GM21825 (cell line): ENCODE results near the gene CAV3.
"Not testable (repeated sequence)": the region's sequence is repeated elsewhere in the genome, so short reads cannot be mapped to it uniquely, and the experiment has no call there.

ENCODE experiments used
- ATAC-seq: cut with Tn5 transposase; IDR thresholded peaks from one replicate; pipeline ENCODE4 v1.9.1; 2021; ENCODE audit warnings: mild to moderate bottlenecking, moderate library complexity; ENCODE audit not compliant: unreplicated experiment

Gene CAV3

DNA sequence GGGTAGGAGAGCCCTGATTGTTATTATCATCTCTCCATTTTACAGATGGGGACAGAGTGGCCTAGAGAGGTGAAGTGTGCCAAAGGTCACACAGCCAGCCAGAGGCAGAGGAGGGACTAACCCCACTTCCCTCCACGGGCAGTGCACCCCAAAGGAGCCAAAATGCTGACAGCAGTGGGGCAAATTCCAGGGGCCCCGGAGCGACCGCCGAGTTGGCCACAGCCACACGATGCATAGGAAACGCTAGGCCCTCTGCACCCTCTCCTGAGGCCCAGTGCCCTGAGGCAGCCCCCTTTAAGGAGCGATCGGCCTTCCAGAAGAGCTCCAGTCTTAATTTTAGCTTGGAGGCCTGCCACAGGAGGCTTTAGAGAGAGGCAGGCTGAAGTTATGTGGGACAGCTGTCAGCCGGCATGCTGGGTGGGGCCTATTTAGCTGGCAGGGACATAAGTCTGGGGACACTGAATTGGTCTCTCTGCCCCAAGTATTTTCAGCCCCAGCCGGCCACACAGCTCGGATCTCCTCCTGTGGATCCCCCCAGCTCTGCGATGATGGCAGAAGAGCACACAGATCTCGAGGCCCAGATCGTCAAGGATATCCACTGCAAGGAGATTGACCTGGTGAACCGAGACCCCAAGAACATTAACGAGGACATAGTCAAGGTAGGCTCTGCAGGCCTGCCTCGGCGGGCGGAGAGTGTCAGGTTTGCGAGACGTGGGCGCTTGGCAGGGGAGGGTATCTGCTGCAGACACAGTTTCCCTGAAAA, at the start of gene CAV3:
Gene CAV3, plus strand, starts transcription at position 471 of the 763 bp plus-strand sequence. Its CDS starts 75 bp downstream, at position 546.
- no peak for ATAC-seq

DNA sequence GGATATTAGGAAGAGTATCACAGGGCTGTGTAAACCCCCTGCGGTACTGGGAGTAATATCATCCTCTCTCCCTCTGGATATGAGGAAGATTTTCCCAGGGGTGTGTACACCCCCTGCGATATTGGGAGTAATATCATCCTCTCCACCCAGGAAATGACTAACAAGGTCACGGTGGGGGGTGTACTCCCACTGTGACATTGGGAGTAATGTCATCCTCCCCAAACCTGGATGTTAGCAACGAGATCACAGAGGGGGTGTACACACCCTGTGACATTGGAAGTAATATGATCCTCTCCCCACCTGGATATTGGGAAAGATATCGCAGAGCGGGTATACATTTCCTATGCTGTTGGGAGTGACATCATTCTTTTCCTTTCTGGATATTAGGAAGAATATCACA, 48.6 kb upstream of the CAV3 start:
- not testable (repeated sequence) for ATAC-seq

DNA sequence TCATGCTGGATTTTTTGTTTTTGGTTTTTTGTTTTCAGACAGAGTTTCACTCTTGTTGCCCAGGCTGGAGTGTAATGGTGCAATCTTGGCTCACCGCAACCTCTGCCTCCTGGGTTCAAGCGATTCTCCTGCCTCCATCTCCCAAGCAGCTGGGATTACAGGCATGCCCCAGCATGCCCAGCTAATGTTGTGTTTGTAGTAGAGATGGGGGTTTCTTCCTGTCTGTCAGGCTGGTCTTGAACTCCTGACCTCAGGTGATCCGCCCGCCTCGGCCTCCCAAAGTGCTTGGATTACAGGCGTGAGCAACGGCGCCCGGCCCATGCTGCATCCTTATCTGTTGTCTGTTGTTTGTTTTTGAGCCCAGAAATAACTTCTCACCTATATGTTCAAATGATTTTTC, 42.3 kb upstream of the CAV3 start:
- ATAC-seq = not testable (repeated sequence)

DNA sequence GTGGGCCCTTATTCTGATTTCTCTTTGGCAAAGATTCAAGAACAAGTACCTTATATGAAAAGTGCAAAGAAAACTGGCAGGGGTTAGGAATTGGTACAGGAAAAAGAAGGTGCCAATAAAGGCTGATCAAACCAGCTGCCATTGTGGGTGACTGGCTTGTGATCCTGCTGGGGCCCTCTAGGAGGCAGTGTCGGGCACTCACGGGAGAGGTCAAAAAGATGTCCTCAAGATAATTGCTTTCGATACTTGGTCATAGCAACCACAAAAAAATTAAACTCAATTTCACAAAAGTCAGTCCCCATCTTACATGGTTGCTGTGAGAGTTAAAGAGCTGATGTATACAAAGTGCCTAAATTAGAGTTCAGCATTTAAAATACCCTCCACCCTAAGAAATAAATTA, 31.0 kb upstream of the CAV3 start:
- no peak for ATAC-seq

DNA sequence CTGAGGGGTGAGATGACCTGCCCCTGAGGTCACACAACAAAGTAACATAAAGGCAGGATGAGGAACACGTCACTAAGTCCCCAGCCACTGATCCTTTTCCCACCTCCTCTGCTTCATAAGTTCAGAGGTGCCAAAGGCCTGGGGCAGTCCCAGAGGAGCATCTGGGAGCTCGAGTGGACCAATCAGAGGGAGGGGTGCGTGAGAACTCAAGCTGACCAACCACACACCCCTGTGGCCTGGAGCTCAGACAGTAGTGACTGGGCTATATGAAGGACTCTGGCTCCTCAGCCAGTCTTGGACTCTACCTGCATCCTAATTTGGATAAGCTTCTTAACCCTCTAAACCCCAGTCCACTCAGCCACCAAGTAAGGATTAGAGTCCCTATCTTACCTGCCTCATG, 28.0 kb upstream of the CAV3 start:
- no peak for ATAC-seq

DNA sequence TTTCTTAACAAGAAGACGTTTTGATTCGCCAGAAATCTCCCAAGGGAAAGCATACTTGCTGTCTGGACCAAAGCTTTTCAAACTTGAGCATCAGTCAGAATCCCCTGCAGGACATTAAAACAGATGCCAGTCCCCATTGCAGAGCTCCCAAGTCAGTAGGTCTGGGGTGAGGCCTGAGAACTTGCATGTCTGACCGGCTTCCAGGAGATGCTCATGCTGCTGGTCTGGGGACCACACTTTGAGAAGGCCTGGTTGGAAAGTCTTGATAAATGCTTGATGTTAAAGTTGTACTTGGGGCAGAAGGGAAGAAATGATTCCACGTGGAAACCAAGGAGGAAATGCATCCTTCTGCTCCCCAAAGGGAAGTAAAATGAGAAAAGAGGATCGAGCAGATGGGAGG, 24.3 kb upstream of the CAV3 start:
- ATAC-seq = no peak

DNA sequence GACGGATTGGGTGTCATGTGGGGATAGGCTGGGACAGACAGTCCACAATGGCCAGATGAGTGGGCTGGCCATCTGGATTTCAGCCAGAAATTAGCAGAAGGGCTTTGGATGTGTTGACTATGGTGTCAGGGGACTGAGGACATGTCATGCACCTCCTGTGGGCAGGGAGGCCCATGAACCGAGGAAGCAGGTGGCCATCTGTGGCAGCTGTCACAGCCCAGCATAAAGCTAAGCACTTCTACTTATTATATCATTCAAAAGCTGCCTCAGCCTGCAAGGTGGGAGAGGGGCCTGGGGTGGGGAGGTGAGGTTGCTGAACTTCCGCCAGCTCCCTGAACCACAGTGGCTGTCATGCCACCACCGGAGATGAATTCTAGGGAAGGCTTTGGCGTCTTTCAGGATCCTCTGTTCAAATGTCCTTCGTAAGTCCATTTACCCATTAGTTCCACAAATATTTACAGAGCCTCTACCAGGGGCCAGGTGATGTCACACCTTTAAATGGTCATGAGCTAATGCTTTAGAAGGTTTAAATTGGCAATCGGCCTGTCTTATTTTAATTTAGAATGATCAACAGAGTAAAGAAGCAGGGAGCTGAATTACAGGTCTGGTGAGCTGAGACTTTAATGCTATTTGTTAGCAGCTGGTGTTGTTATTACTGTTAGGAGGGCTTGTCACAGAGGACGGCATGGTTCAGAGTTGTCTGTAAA, 23.6 kb upstream of the CAV3 start:
- no peak for ATAC-seq

DNA sequence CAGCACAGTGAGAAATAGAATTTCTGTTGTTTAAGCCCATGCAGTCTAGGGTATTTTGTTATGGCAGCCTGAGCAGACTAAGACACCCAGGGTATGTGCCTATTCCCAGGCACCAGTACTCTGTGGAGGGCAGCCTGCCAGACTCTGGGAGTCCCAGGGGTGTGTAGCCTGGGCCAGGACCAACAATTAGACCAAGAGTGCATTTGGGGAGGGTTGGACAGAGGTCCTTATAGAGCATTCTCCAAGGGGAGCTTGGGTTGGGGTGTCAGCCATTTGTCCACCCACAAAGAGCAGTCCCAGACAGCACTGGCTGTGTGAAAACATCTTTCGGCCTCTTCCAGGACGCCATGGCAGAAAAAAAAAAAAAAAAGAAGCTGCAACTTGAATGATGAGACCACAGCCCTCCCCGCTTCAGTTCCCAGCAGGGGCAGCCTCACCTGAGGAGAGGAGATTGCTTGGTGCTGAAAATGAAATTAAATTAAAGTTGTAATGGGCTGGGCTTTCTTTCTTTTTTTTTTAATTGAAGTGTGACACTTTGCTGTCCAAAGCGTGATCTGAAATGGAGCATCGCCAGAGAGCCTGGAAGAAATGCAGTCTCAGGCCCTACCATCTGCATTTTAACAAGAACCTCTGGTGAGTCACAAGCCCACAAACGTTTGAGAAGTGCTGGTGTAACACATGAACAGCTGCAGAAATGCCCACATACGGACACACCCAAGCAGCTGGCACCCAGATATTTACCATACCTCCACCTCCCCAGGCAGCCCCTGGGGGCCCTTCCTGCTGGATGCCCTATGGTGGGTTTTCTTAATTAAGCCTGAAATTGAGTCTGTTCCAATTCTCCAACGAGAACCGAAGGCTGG, 21.3 kb upstream of the CAV3 start:
- ATAC-seq = no peak

DNA sequence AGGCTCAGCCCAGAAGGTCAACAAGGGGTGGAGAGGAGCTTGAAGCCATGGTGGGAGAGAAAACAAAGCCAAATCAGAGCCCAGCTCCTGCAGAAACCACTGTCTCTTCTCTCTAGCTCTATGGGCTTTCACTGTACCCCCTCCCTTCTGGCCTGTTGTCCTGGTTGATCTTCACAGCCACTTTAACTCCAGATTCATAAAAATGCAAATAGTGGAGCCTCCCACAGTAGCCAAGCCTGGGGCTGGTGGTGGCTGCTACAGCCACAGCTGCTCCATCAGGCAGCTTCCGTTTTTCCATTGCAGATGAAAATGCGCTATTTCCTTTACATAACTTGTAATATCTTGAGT, 20.7 kb upstream of the CAV3 start:
- ATAC-seq = no peak

DNA sequence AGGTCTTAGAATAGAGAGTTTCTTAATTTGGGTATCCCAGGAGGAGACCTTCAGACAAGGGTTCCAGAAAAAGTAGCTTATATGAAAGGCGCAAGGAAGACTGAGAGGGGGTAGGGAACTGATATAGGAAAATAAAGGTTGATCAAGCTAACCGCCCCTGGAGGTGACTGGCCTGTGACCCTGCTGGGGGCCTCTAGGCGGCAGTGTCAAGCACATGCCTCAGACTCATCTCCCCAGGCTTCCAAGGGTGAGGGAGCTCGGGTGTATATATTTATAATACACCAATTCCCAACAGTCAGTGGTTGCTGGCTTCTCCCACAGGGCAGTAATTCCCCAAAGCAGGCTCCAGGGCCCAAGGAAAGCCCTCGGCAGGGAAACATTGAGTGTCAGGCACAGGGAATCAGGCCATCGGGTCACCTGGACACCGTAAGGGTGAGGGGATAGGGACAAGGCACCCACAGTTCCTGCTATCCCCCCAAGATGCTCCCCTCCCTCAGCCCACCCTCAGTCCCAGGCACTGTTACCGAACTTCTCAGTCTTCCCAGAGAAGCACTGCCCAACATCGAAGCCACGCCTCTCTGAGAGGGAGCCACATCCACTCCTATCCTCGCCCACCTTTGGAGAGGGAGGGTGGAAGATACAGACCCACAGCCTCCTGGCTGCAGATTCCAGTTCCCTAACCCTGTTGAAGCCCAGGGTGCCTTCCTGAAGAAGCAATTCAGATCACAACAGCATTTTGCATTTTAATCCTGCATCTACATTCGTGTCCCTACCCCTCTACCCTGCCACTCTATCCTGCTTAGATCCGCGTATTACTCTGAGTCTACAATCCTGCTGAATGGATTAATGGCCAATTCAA, 19.5 kb upstream of the CAV3 start:
- ATAC-seq = no peak

DNA sequence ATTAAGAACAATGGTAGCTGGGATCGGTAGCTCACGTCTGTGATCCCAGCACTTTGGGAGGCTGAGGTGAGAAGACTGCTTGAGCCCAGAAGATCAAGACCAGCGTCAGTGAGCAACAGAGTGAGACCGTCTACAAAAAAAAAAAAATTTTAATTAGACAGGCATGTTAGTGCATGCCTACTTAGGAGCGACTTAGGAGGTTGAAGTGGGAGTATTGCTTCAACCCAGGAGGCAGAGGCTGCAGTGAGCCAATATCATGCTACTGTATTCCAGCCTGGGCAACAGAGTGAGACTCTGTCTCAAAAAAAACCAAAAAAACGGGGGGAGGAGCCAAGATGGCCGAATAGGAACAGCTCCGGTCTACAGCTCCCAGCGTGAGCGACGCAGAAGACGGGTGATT, 17.8 kb upstream of the CAV3 start:
- not testable (repeated sequence) for ATAC-seq

DNA sequence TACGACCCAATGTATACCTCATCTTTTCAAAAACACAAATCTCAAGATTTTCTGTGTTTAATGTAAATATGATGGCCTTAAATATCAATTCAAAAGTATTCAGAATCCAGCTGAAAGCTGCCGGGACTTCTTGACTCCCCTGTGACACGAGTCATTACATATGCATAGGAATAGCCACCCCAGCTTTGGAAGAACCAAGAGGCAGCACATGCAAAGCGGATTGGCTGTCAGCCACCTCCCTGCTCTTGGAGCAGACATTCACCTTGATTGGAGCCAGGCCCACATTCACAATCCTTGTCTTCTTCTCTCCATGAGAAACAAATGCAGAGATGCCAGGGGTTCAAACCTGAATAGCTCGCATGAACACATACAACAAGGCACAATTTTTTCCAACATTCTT, 10.8 kb upstream of the CAV3 start:
- no peak for ATAC-seq

DNA sequence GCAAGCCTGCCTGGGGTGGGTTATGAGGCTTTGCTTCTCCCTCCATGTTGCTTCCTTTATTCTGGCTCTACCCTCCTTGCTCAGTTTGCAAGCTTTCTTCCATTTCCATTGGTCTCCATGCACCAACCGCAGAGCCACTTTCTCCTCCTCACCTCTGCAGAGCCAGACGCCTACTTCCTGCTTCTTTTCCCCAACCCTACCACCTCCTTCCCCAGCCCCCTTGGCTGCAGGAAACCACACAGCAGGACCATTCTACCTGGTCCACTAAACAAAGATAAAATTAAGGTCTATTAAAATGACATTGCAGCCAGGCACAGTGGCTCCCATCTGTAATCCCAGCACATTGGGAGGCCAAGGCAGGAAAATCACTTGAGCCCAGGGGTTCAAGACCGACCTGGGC, 10.0 kb upstream of the CAV3 start:
- no peak for ATAC-seq

DNA sequence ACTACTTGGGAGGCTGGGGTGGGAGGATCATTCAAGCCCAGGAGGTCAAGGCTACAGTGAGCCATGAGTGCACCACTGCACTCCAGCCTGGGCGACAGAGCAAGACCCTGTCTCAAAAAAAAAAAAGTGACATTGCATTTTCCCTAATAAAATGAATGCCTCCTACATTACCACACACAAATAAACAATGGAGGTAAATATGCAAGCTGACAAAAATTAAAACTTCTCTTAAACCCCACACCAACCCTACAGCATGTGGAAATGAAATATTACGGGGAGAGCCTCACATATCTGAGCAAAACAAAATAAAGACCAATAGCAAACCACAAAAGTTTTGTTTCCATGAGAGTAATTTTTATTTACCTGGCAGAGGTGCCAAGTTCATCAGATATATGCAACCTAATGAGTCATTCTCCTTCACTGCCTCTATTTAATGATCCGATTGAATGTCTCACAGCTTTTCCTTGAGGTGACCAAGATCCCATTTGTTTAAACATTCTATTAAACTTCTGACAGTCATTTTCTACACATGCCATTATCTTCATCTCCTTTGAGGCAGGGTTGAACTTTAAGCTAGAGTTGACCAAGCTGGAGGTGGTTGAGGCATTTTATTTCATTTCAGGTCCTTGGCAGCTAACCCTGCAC, 9.4 kb upstream of the CAV3 start:
- ATAC-seq = no peak

DNA sequence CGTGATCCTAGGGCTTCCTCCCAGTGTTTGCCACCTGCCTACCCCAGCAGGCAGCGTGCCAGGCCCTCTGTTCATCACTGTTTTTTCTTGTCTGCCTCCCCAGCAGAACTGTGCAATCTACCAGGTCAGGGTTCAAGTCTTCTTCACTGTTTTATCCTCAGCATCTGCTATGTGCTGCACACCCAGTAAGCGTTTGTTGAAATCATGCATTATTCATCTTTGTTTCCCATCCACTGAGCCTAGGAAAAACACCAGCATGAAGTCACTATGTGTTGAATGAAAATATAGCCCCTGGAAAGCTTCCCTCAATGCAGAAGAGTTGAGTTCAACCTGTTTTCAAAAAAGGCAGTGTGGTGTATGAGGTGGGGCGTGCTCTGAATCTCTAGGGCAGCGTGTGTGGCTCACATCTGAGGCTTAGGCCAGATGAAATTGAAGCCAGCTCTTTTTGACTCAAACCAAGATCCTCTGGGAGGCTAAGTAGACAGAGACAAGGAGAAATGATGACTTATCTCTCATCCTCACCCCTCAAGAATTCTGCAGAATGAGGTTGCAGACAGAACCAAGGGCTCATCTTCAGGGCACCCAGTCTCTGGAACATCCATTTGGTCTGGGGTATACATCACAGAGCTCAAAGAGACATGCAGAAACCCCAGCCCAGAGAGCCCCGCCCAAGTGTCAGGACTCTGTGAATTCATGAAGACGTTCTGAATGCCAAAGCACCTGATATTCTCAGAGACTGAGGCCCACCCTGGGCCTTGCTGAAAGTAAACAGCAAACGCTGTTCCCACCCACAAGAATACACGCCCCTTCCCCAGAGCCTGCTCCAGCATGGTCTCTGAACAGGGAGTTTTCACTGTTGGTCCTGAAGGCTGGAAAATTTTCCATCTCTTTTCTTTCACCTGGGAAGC, 5.7 kb upstream of the CAV3 start:
- no peak for ATAC-seq

DNA sequence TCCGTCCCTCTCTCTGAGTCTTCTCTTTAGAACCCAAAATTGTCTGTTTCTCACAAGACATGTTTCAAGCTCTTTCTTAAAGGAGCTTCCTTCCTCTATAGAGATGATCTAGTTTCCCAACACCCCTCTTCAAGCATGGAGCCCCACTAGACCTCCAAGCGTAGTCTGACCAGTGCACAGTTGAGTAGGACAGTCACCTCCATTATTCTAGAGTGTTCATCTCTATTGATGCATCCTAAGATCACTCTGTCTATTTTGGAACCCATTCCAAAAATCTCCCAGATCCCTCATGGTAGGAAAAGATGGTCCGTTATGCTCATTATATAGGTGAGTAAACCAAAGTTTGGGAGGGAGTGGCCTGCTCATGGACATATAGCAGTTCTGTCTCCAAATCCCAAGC, 4.1 kb upstream of the CAV3 start:
- no peak for ATAC-seq

DNA sequence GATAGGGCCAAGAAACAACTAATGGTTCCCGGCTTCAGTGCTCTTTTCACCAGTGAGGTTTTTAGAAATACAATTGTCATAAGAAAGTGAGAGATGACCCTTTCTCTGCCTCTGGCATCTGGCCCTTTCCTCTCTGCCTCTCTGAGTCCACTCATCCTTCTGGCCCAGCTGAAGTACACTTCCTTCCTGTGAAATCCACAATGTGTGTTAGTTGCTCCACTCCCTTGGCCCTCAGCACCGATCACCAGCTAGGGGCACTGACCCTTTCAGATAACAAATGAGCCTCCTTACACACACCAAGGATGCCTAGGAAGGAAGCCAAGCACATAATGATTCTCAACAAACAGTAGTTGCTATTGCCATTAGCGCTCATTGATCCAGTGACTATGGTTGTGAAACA, 2.9 kb upstream of the CAV3 start:
- ATAC-seq = no peak

DNA sequence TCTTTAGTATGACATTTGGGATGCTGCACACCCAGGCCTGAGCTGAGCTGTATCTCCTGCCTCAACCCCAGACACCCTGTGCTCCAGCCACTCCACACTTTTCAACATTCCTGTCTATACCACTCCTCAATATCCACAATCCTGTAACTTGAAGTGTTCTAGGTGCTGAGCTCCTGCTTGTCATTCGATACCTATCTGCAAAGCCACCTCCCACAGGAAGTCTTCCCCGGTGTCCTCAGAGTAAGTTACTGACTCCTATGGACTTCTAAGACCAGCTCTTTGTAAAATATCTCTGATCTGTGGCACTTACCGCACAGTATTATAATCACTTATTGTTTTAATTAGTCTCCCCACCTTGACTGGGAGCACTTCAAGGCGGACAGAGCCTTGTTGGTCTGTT, 1.2 kb upstream of the CAV3 start:
- ATAC-seq = no peak

DNA sequence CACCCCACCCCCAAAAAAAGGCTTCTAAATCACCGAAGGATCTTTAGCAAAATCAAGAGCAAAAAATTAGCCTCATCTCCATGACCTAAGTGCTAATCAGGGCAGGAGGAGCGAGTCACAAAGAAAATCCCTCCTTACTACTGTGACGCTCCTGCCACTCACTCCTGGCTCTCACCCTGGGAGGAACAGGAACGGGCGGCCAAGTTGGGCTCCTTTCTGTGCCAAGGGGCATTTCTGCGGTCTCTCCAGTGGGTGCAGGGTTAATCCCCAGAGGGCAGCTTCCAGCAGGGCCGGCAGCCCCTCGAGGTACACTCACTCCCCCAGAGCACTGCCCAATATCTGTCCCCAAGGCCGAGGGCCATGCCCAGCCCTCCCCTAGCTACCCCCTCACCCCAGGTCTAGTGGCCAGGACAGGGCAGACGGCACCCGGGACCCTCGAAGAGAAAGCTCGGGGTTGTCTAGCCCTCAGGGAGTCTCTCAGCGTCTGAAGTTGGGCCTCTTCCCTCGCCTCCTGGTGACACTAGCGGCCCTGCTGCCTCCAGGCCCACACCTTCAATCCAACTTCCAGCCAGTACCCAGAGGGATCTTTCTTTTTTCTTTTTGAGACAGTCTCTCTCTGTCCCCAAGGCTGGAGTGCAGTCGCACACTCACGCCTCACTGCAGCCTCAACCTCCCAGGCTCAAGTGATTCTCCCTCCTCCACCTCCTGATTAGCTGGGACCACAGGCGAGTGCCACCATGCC, 706 bp downstream of the CAV3 start:
- ATAC-seq = no peak
